Measurements from ENCODE around the gene COX6B1. TPM values are rescaled to one million over a fixed set of nuclear protein-coding genes. Genes with fewer than 3 reads are reported as not detected.

COX6B1 gene
- total and polyA plus RNA-seq, 8 donors = 119 to 491 (median 155) TPM

- no peak for DNase-seq
- intact Hi-C loops (cut with DNase I) = no loop called here
- no peak overlapping the region for H3K27ac ChIP-seq
- TF ChIP-seq, protein P1, sequence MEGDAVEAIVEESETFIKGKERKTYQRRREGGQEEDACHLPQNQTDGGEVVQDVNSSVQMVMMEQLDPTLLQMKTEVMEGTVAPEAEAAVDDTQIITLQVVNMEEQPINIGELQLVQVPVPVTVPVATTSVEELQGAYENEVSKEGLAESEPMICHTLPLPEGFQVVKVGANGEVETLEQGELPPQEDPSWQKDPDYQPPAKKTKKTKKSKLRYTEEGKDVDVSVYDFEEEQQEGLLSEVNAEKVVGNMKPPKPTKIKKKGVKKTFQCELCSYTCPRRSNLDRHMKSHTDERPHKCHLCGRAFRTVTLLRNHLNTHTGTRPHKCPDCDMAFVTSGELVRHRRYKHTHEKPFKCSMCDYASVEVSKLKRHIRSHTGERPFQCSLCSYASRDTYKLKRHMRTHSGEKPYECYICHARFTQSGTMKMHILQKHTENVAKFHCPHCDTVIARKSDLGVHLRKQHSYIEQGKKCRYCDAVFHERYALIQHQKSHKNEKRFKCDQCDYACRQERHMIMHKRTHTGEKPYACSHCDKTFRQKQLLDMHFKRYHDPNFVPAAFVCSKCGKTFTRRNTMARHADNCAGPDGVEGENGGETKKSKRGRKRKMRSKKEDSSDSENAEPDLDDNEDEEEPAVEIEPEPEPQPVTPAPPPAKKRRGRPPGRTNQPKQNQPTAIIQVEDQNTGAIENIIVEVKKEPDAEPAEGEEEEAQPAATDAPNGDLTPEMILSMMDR (IDR thresholded peaks at IDR 0.05) = no peak
- FAIRE-seq = no peak
- ATAC-seq = no peak
- H3K36me3 ChIP-seq = peaks cover 3 to 65% (median 5%) of the 10 kb centered on the region in 3 donors
- no peak overlapping the region for H3K4me3 ChIP-seq
- no peaks in the 10 kb centered on the region for H3K4me1 ChIP-seq
- WGBS, 2 donors = 95 to 96% methylated on average over 4 of the region's 4 CpGs
- no peaks in the 10 kb centered on the region for H3K9me3 ChIP-seq
- H3K27me3 ChIP-seq = no peaks in the 10 kb centered on the region
These were observed 7.5 kb downstream of the COX6B1 start for GRCh38 chr19:35655600-35655999.

GRCh38 chr19:35656700-35657099 lies 8.6 kb downstream of the COX6B1 start:
- intact Hi-C loops (cut with DNase I) = no loop called here
- ATAC-seq = no peak
- Histone ChIP-seq H3K4me3 (no peak overlapping the region), H3K9me3 (no peaks in the 10 kb centered on the region), H3K4me1 (no peaks in the 10 kb centered on the region), H3K27ac (no peak overlapping the region), H3K36me3 (peaks cover 3 to 62% (median 5%) of the 10 kb centered on the region in 3 donors), H3K27me3 (no peaks in the 10 kb centered on the region)
- TF ChIP-seq, protein P1 (IDR thresholded peaks at IDR 0.05) = no peak
- 94 to 96% methylated on average over 6 of the region's 6 CpGs for WGBS, 2 donors
- no peak for FAIRE-seq
- DNase-seq = no peak

DNA sequence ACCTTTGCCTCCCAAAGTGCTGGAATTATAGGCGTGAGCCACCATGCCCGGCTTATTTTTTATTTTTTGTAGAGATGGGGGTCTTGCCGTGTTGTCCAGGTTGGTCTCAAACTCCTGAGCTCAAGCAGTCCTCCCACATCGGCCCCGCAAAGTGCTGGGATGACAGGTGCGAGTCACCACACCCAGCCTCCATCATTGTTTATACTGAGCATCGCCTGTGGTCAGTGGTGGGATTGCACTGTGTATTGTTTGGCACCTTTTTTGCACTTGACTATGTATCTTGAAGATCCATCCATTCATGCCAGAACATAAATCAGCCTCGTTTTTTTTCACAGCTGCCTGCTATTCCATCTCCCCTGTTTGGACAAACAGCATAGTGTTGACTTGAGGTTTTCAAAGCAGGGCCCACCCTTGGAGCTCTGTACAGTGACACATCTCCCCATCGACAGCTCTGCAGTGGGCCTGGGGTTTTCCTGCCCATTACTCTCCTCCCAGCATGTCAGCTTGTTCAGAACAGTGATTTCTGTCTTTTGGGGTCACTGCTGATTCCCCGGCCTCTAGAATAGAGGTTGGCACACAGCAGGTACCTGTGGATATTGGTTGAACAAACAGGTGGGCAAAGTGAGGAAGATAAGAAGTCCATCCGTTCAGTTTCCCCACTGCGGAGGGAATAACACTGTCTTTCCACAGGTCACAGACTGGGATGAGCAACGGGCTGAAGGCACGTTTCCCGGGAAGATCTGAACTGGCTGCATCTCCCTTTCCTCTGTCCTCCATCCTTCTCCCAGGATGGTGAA lies 10.0 kb downstream of the COX6B1 start:
- WGBS, 2 donors = 86 to 89% methylated on average over 15 of the region's 15 CpGs
- intact Hi-C loops (cut with DNase I) = no loop called here
- no peak overlapping the region for H3K27ac ChIP-seq
- TF ChIP-seq, protein P1 (IDR thresholded peaks at IDR 0.05) = no peak
- no peaks in the 10 kb centered on the region for H3K4me1 ChIP-seq
- no peaks in the 10 kb centered on the region for H3K27me3 ChIP-seq
- H3K36me3 ChIP-seq = peaks cover 0 to 65% (median 5%) of the 10 kb centered on the region in 3 donors
- ATAC-seq (no peak), DNase-seq (no peak), FAIRE-seq (no peak)
- H3K9me3 ChIP-seq = no peaks in the 10 kb centered on the region
- H3K4me3 ChIP-seq = no peak overlapping the region

- 94 to 96% methylated on average over 6 of the region's 6 CpGs for WGBS, 2 donors
- Histone ChIP-seq H3K4me1 (no peaks in the 10 kb centered on the region), H3K9me3 (no peaks in the 10 kb centered on the region), H3K36me3 (peaks cover 0 to 33% (median 0%) of the 10 kb centered on the region in 3 donors), H3K4me3 (no peak overlapping the region), H3K27ac (no peak overlapping the region), H3K27me3 (no peaks in the 10 kb centered on the region)
- TF ChIP-seq, protein P1 (IDR thresholded peaks at IDR 0.05) = no peak
- intact Hi-C loops (cut with DNase I) = no loop called here
- FAIRE-seq (no peak), ATAC-seq (no peak), DNase-seq (no peak)
These were observed 13.8 kb downstream of the COX6B1 start for GRCh38 chr19:35661995-35662340.

DNA sequence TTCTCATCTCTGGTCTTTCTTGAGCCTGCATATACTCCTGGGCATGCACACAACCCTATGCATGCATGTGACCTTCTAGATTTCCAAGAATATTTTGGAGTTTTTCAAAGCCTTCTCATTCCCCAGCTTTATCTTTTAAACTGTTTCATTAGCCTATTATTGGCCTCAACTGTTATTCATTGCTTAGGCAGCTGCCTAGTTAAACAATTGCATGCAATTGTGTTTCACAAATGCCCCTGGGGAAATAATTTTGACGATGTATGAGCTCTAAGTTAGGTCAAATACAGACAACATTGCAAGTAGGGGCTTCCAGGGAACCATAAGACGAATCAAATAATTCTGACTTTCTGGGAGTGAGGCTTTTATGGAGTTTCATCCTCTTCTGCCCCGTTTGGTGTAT lies 15.9 kb downstream of the COX6B1 start:
- Histone ChIP-seq H3K4me3 (no peak overlapping the region), H3K27me3 (peaks cover 0 to 4% (median 0%) of the 10 kb centered on the region in 4 donors), H3K4me1 (no peaks in the 10 kb centered on the region), H3K9me3 (no peaks in the 10 kb centered on the region), H3K36me3 (peaks cover 0 to 16% (median 0%) of the 10 kb centered on the region in 3 donors), H3K27ac (no peak overlapping the region)
- DNase-seq (no peak), FAIRE-seq (no peak), ATAC-seq (no peak)
- TF ChIP-seq, protein P1 (IDR thresholded peaks at IDR 0.05) = no peak
- WGBS, 2 donors = 77 to 85% methylated on average over 3 of the region's 3 CpGs
- intact Hi-C loops (cut with DNase I) = no loop called here

Measured in pancreas (tissue), 10 donors.